ENCODE results near the gene HCFC1R1. TPM values are rescaled to one million over a fixed set of nuclear protein-coding genes. Genes with fewer than 3 reads are reported as not detected.

HCFC1R1 gene
- total RNA-seq, 1 donor from 2014 or later = 50.8 TPM

GRCh38 chr16:2983706-2984136, 40.0 kb downstream of the HCFC1R1 start:
- peak overlapping the region in 1 of 2 donors; percentile 53 for H3K4me3 ChIP-seq

GRCh38 chr16:2982402-2982801, 41.3 kb downstream of the HCFC1R1 start:
- no peaks in the 10 kb centered on the region for H3K27me3 ChIP-seq
- H3K27ac ChIP-seq = no peak overlapping the region
- no peak for DNase-seq (ENCODE audit: low spot score in 2 of 2)
- no peak for TF ChIP-seq CTCF (IDR thresholded peaks at IDR 0.05)
- no peaks in the 10 kb centered on the region for H3K36me3 ChIP-seq
- no peak overlapping the region for H3K4me3 ChIP-seq
- H3K4me1 ChIP-seq = peaks cover 10 to 15% of the 10 kb centered on the region in 2 donors
- intact Hi-C loops (cut with DNase I) = loop anchor here (5.0 kb wide), 1 partner anchor 70 kb away; the partner anchor contains the start of gene FLYWCH1
- no peaks in the 10 kb centered on the region for H3K9me3 ChIP-seq

More at GRCh38 chr16:2983706-2984136, 40.0 kb downstream of the HCFC1R1 start:
- Histone ChIP-seq H3K36me3 (no peaks in the 10 kb centered on the region), H3K27ac (no peak overlapping the region), H3K27me3 (no peaks in the 10 kb centered on the region), H3K9me3 (no peaks in the 10 kb centered on the region), H3K4me1 (peaks cover 10 to 15% of the 10 kb centered on the region in 2 donors)
- TF ChIP-seq CTCF (IDR thresholded peaks at IDR 0.05) = peak; percentile 83 to 95 (median 90)
- peak; percentile 31 to 91 for DNase-seq (ENCODE audit: low spot score in 2 of 2)
- intact Hi-C loops (cut with DNase I) = loop anchor here (5.0 kb wide), 1 partner anchor 71 kb away; the partner anchor contains the start of gene FLYWCH1

GRCh38 chr16:2981899-2982250, 41.9 kb downstream of the HCFC1R1 start:
- no peak for TF ChIP-seq CTCF (IDR thresholded peaks at IDR 0.05)
- intact Hi-C loops (cut with DNase I) = loop anchor here (5.0 kb wide), 1 partner anchor 70 kb away; the partner anchor contains the start of gene FLYWCH1
- peaks cover 10 to 15% of the 10 kb centered on the region in 2 donors for H3K4me1 ChIP-seq
- no peaks in the 10 kb centered on the region for H3K9me3 ChIP-seq
- H3K27me3 ChIP-seq = no peaks in the 10 kb centered on the region
- H3K4me3 ChIP-seq = no peak overlapping the region
- no peak for DNase-seq (ENCODE audit: low spot score in 2 of 2)
- no peaks in the 10 kb centered on the region for H3K36me3 ChIP-seq
- no peak overlapping the region for H3K27ac ChIP-seq

GRCh38 chr16:2981177-2981898, 42.4 kb downstream of the HCFC1R1 start:
- H3K27ac ChIP-seq = no peak overlapping the region
- intact Hi-C loops (cut with DNase I) = loop anchor here (5.0 kb wide), 1 partner anchor 69 kb away; the partner anchor contains the start of gene FLYWCH1
- H3K27me3 ChIP-seq = no peaks in the 10 kb centered on the region
- H3K36me3 ChIP-seq = no peaks in the 10 kb centered on the region
- H3K9me3 ChIP-seq = no peaks in the 10 kb centered on the region
- DNase-seq (ENCODE audit: low spot score in 2 of 2) = no peak
- H3K4me1 ChIP-seq = peaks cover 10 to 15% of the 10 kb centered on the region in 2 donors
- no peak for TF ChIP-seq CTCF (IDR thresholded peaks at IDR 0.05)
- H3K4me3 ChIP-seq = peak overlapping the region; percentile 69 to 91

GRCh38 chr16:2980227-2981176, 43.2 kb downstream of the HCFC1R1 start, which contains the start of gene PKMYT1:
Gene PKMYT1, minus strand, starts transcription at chr16:2980446. Its CDS starts 789 bp downstream, at chr16:2979657.
- Histone ChIP-seq H3K36me3 (no peaks in the 10 kb centered on the region), H3K4me3 (peak within 1 kb of the TSS; percentile 69 to 91), H3K27me3 (no peaks in the 10 kb centered on the region), H3K9me3 (no peaks in the 10 kb centered on the region), H3K4me1 (peaks cover 9 to 12% of the 10 kb centered on the region in 2 donors), H3K27ac (peak within 1 kb of the TSS; percentile 69 to 82)
- intact Hi-C loops (cut with DNase I) = loop anchor here (1.0 to 5.0 kb wide), 2 partner anchors 40 to 68 kb away; partner anchors contain the start of genes FLYWCH1 and TNFRSF12A
- TF ChIP-seq CTCF (IDR thresholded peaks at IDR 0.05) = no peak
- DNase-seq (ENCODE audit: low spot score in 2 of 2) = peak; percentile 37 to 94

Data from ascending aorta (tissue), 2 donors.